ENCODE measurements around the gene F9. TPM values are rescaled to one million over a fixed set of nuclear protein-coding genes. Genes with fewer than 3 reads are reported as not detected.

The F9 gene
- total RNA-seq, 1 donor from 2014 or later = not detected

- Histone ChIP-seq H3K4me1 (ENCODE audit: insufficient read depth, low read length) (no peaks in the 10 kb centered on the region), H3K9me3 (ENCODE audit: insufficient read depth, low read depth, low read length) (no peaks in the 10 kb centered on the region), H4K20me1 (ENCODE audit: insufficient read depth, low read length) (no peaks in the 10 kb centered on the region), H3K4me3 (ENCODE audit: insufficient read depth, low read depth, low read length) (no peak overlapping the region), H3K9ac (ENCODE audit: low read length) (no peak overlapping the region), H3K79me2 (ENCODE audit: insufficient read depth, low read length) (no peaks in the 10 kb centered on the region), H3K27me3 (ENCODE audit: insufficient read depth, low read length) (no peaks in the 10 kb centered on the region), H3K36me3 (ENCODE audit: insufficient read depth, low read length) (no peaks in the 10 kb centered on the region), H2AFZ (ENCODE audit: low read depth, low read length) (no peak overlapping the region), H3K4me2 (ENCODE audit: low read length) (no peak overlapping the region), H3K27ac (ENCODE audit: low read depth, low read length) (no peak overlapping the region)
- H3K36me3 Mint-ChIP-seq (ENCODE audit: low read depth, unreplicated experiment) = no peaks in the 10 kb centered on the region
- H3K27me3 Mint-ChIP-seq (ENCODE audit: low read depth, unreplicated experiment) = no peaks in the 10 kb centered on the region
- DNase-seq (ENCODE audit: low read depth) (no peak), FAIRE-seq (no peak)
- no peak overlapping the region for H3K4me3 Mint-ChIP-seq (ENCODE audit: unreplicated experiment)
- H3K4me1 Mint-ChIP-seq (ENCODE audit: low read depth, unreplicated experiment) = no peaks in the 10 kb centered on the region
- H3K9me3 Mint-ChIP-seq (ENCODE audit: unreplicated experiment) = no peaks in the 10 kb centered on the region
- H3K27ac Mint-ChIP-seq (ENCODE audit: unreplicated experiment) = no peak overlapping the region
- no peak for TF ChIP-seq CTCF (IDR thresholded peaks at IDR 0.05; ENCODE audit: insufficient read depth, low read depth, low read length)
- TF ChIP-seq EZH2 (IDR thresholded peaks at IDR 0.05; ENCODE audit: insufficient read depth, low read length) = no peak
Measured at GRCh38 chrX:139533444-139533843, 2.9 kb downstream of the F9 start.

- H3K4me1 Mint-ChIP-seq (ENCODE audit: low read depth, unreplicated experiment) = no peaks in the 10 kb centered on the region
- no peaks in the 10 kb centered on the region for H3K36me3 Mint-ChIP-seq (ENCODE audit: low read depth, unreplicated experiment)
- no peaks in the 10 kb centered on the region for H3K36me3 ChIP-seq (ENCODE audit: insufficient read depth, low read length)
- H3K4me1 ChIP-seq (ENCODE audit: insufficient read depth, low read length) = no peaks in the 10 kb centered on the region
- no peaks in the 10 kb centered on the region for H3K79me2 ChIP-seq (ENCODE audit: insufficient read depth, low read length)
- H3K9me3 ChIP-seq (ENCODE audit: insufficient read depth, low read depth, low read length) = no peaks in the 10 kb centered on the region
- H4K20me1 ChIP-seq (ENCODE audit: insufficient read depth, low read length) = no peaks in the 10 kb centered on the region
- no peaks in the 10 kb centered on the region for H3K9me3 Mint-ChIP-seq (ENCODE audit: unreplicated experiment)
- H3K4me3 Mint-ChIP-seq (ENCODE audit: unreplicated experiment) = no peak overlapping the region
- H3K4me2 ChIP-seq (ENCODE audit: low read length) = no peak overlapping the region
- H3K27me3 ChIP-seq (ENCODE audit: insufficient read depth, low read length) = no peaks in the 10 kb centered on the region
- H2AFZ ChIP-seq (ENCODE audit: low read depth, low read length) = no peak overlapping the region
- H3K4me3 ChIP-seq (ENCODE audit: insufficient read depth, low read depth, low read length) = no peak overlapping the region
- H3K27me3 Mint-ChIP-seq (ENCODE audit: low read depth, unreplicated experiment) = no peaks in the 10 kb centered on the region
- no peak for TF ChIP-seq EZH2 (IDR thresholded peaks at IDR 0.05; ENCODE audit: insufficient read depth, low read length)
- no peak for TF ChIP-seq CTCF (IDR thresholded peaks at IDR 0.05; ENCODE audit: insufficient read depth, low read depth, low read length)
- no peak overlapping the region for H3K27ac ChIP-seq (ENCODE audit: low read depth, low read length)
- FAIRE-seq = no peak
- no peak overlapping the region for H3K9ac ChIP-seq (ENCODE audit: low read length)
- no peak overlapping the region for H3K27ac Mint-ChIP-seq (ENCODE audit: unreplicated experiment)
- peak; percentile 1 for DNase-seq (ENCODE audit: low read depth)
Measured at GRCh38 chrX:139538907-139539790, 8.6 kb downstream of the F9 start.

GRCh38 chrX:139542652-139543051, 12.1 kb downstream of the F9 start:
- H3K79me2 ChIP-seq (ENCODE audit: insufficient read depth, low read length) = no peaks in the 10 kb centered on the region
- H3K27ac ChIP-seq (ENCODE audit: low read depth, low read length) = no peak overlapping the region
- no peaks in the 10 kb centered on the region for H3K9me3 ChIP-seq (ENCODE audit: insufficient read depth, low read depth, low read length)
- no peak overlapping the region for H3K4me3 ChIP-seq (ENCODE audit: insufficient read depth, low read depth, low read length)
- no peaks in the 10 kb centered on the region for H3K4me1 Mint-ChIP-seq (ENCODE audit: low read depth, unreplicated experiment)
- H3K36me3 ChIP-seq (ENCODE audit: insufficient read depth, low read length) = no peaks in the 10 kb centered on the region
- H3K4me1 ChIP-seq (ENCODE audit: insufficient read depth, low read length) = no peaks in the 10 kb centered on the region
- no peak overlapping the region for H3K4me2 ChIP-seq (ENCODE audit: low read length)
- H3K9me3 Mint-ChIP-seq (ENCODE audit: unreplicated experiment) = no peaks in the 10 kb centered on the region
- no peaks in the 10 kb centered on the region for H4K20me1 ChIP-seq (ENCODE audit: insufficient read depth, low read length)
- no peaks in the 10 kb centered on the region for H3K27me3 ChIP-seq (ENCODE audit: insufficient read depth, low read length)
- H3K9ac ChIP-seq (ENCODE audit: low read length) = no peak overlapping the region
- H3K36me3 Mint-ChIP-seq (ENCODE audit: low read depth, unreplicated experiment) = no peaks in the 10 kb centered on the region
- no peak overlapping the region for H3K4me3 Mint-ChIP-seq (ENCODE audit: unreplicated experiment)
- DNase-seq (ENCODE audit: low read depth) = no peak
- TF ChIP-seq CTCF (IDR thresholded peaks at IDR 0.05; ENCODE audit: insufficient read depth, low read depth, low read length) (no peak), EZH2 (IDR thresholded peaks at IDR 0.05; ENCODE audit: insufficient read depth, low read length) (no peak)
- no peak overlapping the region for H3K27ac Mint-ChIP-seq (ENCODE audit: unreplicated experiment)
- H3K27me3 Mint-ChIP-seq (ENCODE audit: low read depth, unreplicated experiment) = no peaks in the 10 kb centered on the region
- no peak for FAIRE-seq
- no peak overlapping the region for H2AFZ ChIP-seq (ENCODE audit: low read depth, low read length)

Data from astrocyte (in vitro differentiated cells and primary cell).